Measurements from ENCODE around the gene ARID5A.

The ARID5A gene

DNA sequence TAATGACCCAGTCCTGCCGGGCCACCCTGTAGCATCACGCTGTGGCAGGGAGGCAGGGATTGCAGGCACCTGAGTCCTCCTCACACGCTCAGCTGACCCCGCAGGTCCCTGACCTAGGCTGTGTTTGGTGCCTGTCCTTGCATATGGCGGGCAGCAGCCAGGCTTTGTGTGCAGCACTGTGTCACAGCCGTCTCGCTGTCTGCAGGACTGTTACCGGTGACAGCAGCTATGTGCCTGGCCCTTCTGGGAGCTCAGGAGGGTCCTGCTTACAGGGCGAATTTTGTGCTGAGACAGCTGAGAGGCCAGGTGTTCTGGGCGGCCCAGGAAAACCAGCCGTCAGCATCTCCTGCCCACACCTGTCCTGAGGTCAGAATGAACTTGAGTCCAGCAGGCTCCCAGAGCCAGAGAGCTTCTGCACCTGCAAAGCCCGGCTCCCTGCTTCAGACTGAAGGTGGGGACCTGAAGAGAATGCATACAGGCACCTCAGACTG, 10.4 kb upstream of the ARID5A start:
- FAIRE-seq, result peak; percentile 59
- DNase-seq (ENCODE audit: insufficient read length, low spot score), result no peak
- TF ChIP-seq POU2F2 (IDR thresholded peaks at IDR 0.05; ENCODE audit: low read depth, low read length), result no peak
- no peak for TF ChIP-seq TAF1 (IDR thresholded peaks at IDR 0.05; ENCODE audit: low read depth, low read length)
- TF ChIP-seq POLR2AphosphoS5 (IDR thresholded peaks at IDR 0.05; ENCODE audit: low read depth, low read length), result no peak
- TF ChIP-seq PAX5 (IDR thresholded peaks at IDR 0.05; ENCODE audit: insufficient read depth, low read length, severe bottlenecking), result no peak
- TF ChIP-seq SPI1 (IDR thresholded peaks at IDR 0.05; ENCODE audit: low read depth, low read length), result no peak
- no peak for TF ChIP-seq POLR2A (IDR thresholded peaks at IDR 0.05; ENCODE audit: low read depth, low read length)

DNA sequence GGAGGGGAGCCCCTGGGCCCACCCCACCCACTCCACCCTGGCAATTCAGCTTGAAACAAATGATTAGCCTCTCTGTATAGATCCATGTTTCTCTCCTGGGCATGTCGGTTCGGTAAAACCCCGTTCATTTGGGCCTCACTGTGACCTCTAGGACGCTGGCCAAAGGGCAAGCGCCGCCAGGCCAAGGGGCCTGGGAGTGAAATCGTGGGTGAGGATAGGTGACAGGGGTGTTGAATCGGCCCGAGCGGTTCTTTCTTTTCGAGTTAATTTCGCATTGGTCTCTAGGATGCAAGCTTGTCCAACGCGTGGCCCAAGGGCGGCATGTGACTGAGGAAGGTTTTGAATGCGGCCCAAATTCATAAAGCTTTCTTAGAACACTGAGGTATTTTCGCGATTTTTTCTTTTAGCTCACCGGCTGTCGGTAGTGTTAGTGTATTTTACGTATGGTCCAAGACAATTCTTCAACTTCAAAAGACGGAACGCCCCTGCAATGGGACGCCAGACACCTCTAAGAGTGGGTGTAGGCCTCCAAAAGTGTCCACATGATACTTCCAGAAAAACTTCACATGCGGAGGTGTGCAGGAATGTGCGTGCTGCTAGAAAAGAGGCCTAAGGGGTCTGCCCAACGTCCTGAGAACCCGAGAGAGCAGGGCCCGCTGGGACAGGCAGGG, 9.8 kb upstream of the ARID5A start:
- DNase-seq (ENCODE audit: insufficient read length, low spot score) (no peak), FAIRE-seq (peak; percentile 38)
- no peak for TF ChIP-seq SPI1 (IDR thresholded peaks at IDR 0.05; ENCODE audit: low read depth, low read length)
- no peak for TF ChIP-seq POLR2A (IDR thresholded peaks at IDR 0.05; ENCODE audit: low read depth, low read length)
- no peak for TF ChIP-seq PAX5 (IDR thresholded peaks at IDR 0.05; ENCODE audit: insufficient read depth, low read length, severe bottlenecking)
- no peak for TF ChIP-seq POLR2AphosphoS5 (IDR thresholded peaks at IDR 0.05; ENCODE audit: low read depth, low read length)
- no peak for TF ChIP-seq TAF1 (IDR thresholded peaks at IDR 0.05; ENCODE audit: low read depth, low read length)
- no peak for TF ChIP-seq POU2F2 (IDR thresholded peaks at IDR 0.05; ENCODE audit: low read depth, low read length)

GRCh38 chr2:96527286-96528005, 9.1 kb upstream of the ARID5A start:
- FAIRE-seq (peak; percentile 89), DNase-seq (ENCODE audit: insufficient read length, low spot score) (peak; percentile 74)
- TF ChIP-seq POLR2A (IDR thresholded peaks at IDR 0.05; ENCODE audit: low read depth, low read length) (peak; percentile 40; the same call in 1 of the 2 replicates), POU2F2 (IDR thresholded peaks at IDR 0.05; ENCODE audit: low read depth, low read length) (0 out of 2 replicates have a peak, but pooled peaks have one; percentile 42), POLR2AphosphoS5 (IDR thresholded peaks at IDR 0.05; ENCODE audit: low read depth, low read length) (peak; percentile 53; the same call in 1 of the 2 replicates), SPI1 (IDR thresholded peaks at IDR 0.05; ENCODE audit: low read depth, low read length) (no peak), TAF1 (IDR thresholded peaks at IDR 0.05; ENCODE audit: low read depth, low read length) (no peak), PAX5 (IDR thresholded peaks at IDR 0.05; ENCODE audit: insufficient read depth, low read length, severe bottlenecking) (no peak)

DNA sequence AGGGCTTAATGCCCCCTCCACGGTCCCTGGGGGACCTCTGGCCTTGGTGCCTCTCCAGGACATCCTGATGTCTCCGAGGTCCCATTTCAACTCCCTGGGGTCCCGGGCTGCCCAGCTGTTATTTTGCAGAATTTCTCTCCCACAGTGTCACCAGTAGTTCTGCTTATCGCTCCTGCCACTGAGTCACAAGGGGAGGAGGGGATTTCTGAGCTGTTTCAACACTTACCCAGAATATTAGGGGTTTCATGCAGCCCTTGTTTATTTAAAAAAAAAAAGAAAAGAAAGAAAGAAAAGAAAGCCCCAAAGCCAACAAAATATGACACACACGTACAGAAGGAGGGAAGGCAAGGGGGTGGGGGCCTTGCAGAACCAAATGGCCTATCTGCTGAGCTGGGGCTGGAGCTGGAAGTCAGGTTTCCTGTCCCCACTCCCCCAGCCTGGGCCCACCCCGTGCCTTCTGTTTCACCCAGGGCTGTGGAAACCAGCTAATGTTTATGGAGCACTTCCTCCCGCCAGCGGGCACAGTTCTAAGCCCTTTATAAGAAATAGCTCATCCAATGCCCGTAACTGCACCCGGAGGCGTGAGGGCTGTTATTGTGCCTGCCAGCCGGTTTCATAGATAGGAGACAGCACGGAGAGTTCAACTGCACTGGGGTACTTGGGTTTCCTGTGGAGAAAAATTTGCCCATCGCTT, 8.4 kb upstream of the ARID5A start:
- TF ChIP-seq SPI1 (IDR thresholded peaks at IDR 0.05; ENCODE audit: low read depth, low read length), result peak; percentile 55
- no peak; the same call in 1 of the 2 replicates for TF ChIP-seq TAF1 (IDR thresholded peaks at IDR 0.05; ENCODE audit: low read depth, low read length)
- TF ChIP-seq POU2F2 (IDR thresholded peaks at IDR 0.05; ENCODE audit: low read depth, low read length), result no peak
- DNase-seq (ENCODE audit: insufficient read length, low spot score) (no peak), FAIRE-seq (peak; percentile 56)

DNA sequence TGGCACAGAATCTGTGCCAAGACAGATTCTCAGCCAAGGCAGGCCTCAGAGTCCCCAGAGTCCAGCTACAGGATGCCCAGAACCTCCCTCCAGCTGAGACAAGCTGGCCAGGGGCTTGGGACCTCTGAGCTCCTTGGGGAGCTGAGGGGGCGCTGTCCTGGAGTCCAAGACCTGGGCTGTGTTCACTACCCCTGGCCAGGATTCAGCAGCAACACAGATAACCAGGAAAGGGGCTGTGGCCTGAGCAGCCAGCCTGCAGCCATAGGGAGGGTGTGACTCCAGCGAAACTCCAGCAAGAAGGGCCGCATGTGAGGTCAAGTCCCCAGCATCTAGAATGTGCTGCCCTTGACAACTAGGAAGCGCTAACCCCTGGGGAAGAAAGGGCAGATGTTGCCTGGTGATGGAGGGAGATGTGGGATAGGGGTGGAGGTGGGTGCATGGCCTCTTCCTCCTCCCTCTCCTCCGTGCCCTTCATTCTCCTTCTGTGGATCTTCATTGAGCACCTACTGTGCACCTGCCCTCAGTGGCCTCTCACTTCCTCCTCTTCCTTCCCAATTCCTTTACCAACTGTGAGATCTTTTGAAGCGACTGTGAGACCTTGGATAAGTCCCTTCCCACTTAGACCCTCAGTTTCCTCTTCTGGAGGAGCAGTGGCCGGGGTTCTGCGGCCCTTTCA, 7.7 kb upstream of the ARID5A start:
- TF ChIP-seq SPI1 (IDR thresholded peaks at IDR 0.05; ENCODE audit: low read depth, low read length), result peak; percentile 54
- TF ChIP-seq POLR2A (IDR thresholded peaks at IDR 0.05; ENCODE audit: low read depth, low read length), result no peak
- FAIRE-seq (peak; percentile 16), DNase-seq (ENCODE audit: insufficient read length, low spot score) (no peak)

DNA sequence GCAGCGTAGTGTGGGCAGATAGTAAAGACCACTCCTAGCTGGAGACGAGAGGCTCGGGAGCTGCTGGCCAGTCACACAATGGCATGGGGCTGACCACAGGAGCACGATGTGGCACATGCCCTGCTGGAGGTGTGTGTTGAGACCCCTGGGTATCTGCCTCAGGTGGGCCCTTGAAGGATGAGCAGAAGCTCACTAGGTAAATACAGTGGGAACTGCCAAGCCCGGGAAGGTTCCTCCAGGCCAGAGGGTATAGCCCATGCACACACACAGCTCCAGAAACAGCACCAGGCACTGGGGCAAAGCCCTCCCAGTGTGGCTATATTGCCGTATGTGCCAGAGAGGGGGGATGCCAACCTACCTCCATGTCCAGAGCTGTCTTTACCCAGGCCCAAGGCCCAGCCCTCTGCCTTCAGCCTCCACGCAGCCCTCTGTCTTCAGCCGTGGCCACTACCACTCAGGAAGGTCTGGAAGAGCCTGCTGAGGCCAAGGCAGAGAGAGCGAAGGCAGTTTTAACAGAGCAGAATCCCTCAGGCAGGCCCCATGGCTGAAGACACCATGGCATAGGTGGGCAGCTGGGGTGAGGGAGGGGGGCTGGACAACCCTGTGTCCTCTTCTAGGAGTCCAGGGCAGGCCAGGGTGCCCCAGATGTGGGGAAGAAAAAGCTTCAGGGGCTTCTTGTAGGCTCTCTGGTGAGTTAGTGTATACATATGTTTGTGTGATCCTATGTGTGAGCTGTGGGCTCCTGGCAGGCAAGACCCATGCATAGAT, 7.0 kb upstream of the ARID5A start:
- FAIRE-seq (no peak), DNase-seq (ENCODE audit: insufficient read length, low spot score) (no peak)
- TF ChIP-seq PAX5 (IDR thresholded peaks at IDR 0.05; ENCODE audit: insufficient read depth, low read length, severe bottlenecking) (no peak), TAF1 (IDR thresholded peaks at IDR 0.05; ENCODE audit: low read depth, low read length) (no peak), POLR2AphosphoS5 (IDR thresholded peaks at IDR 0.05; ENCODE audit: low read depth, low read length) (no peak), POU2F2 (IDR thresholded peaks at IDR 0.05; ENCODE audit: low read depth, low read length) (no peak)

GRCh38 chr2:96530144-96530430, 6.5 kb upstream of the ARID5A start:
- DNase-seq (ENCODE audit: insufficient read length, low spot score) (no peak), FAIRE-seq (peak; percentile 28)
- no peak for TF ChIP-seq PAX5 (IDR thresholded peaks at IDR 0.05; ENCODE audit: insufficient read depth, low read length, severe bottlenecking)
- TF ChIP-seq POLR2AphosphoS5 (IDR thresholded peaks at IDR 0.05; ENCODE audit: low read depth, low read length), result no peak
- TF ChIP-seq POU2F2 (IDR thresholded peaks at IDR 0.05; ENCODE audit: low read depth, low read length), result no peak
- TF ChIP-seq POLR2A (IDR thresholded peaks at IDR 0.05; ENCODE audit: low read depth, low read length), result no peak
- no peak for TF ChIP-seq TAF1 (IDR thresholded peaks at IDR 0.05; ENCODE audit: low read depth, low read length)
- TF ChIP-seq SPI1 (IDR thresholded peaks at IDR 0.05; ENCODE audit: low read depth, low read length), result no peak

- no peak for TF ChIP-seq POU2F2 (IDR thresholded peaks at IDR 0.05; ENCODE audit: low read depth, low read length)
- TF ChIP-seq TAF1 (IDR thresholded peaks at IDR 0.05; ENCODE audit: low read depth, low read length), result no peak
- TF ChIP-seq PAX5 (IDR thresholded peaks at IDR 0.05; ENCODE audit: insufficient read depth, low read length, severe bottlenecking), result no peak
- no peak for TF ChIP-seq POLR2AphosphoS5 (IDR thresholded peaks at IDR 0.05; ENCODE audit: low read depth, low read length)
- TF ChIP-seq POLR2A (IDR thresholded peaks at IDR 0.05; ENCODE audit: low read depth, low read length), result no peak
- TF ChIP-seq SPI1 (IDR thresholded peaks at IDR 0.05; ENCODE audit: low read depth, low read length), result no peak
- FAIRE-seq, result no peak
- DNase-seq (ENCODE audit: insufficient read length, low spot score), result no peak
Observed at GRCh38 chr2:96530474-96531357, 5.8 kb upstream of the ARID5A start.
